Lung (tissue), 12 donors: ENCODE measurements around the gene GARS1. TPM values are rescaled to one million over a fixed set of nuclear protein-coding genes. Genes with fewer than 3 reads are reported as not detected.

Experiments used
- ATAC-seq: fragments of 200-7000 bp; cut with Tn5 transposase; one replicate; pipeline ENCODE4 v1.9.1; 2020; ENCODE audit warnings: moderate number of reproducible peaks; ENCODE audit not compliant: insufficient read depth, low FRiP score
- DNase-seq, 3 donors: peaks; one replicate each; pipeline ENCODE4 v3.0.0-alpha.2; 2013 to 2017
- H3K27ac ChIP-seq, 2 donors: one replicate each; pipeline ENCODE4 v1.5.1; 2013; ENCODE audit warnings: mild to moderate bottlenecking in 2 of 2, moderate library complexity in 2 of 2, control low read depth in 1 of 2, inconsistent platforms in 1 of 2, low read depth in 1 of 2, low read length in 1 of 2
- H3K27me3 ChIP-seq, 3 donors: one replicate each; pipeline ENCODE4 v1.5.1; 2013; ENCODE audit warnings: low read length in 2 of 3; ENCODE audit not compliant: control insufficient read depth in 3 of 3, insufficient read depth in 3 of 3
- H3K36me3 ChIP-seq, 4 donors: one replicate each; pipeline ENCODE4 v1.5.1; 2013; ENCODE audit warnings: low read length in 4 of 4, mild to moderate bottlenecking in 1 of 4, moderate library complexity in 1 of 4; ENCODE audit not compliant: control insufficient read depth in 4 of 4, insufficient read depth in 4 of 4
- H3K4me1 ChIP-seq, 5 donors: one replicate each; pipeline ENCODE4 v1.5.1; 2013; ENCODE audit warnings: low read length in 5 of 5, mild to moderate bottlenecking in 2 of 5, moderate library complexity in 1 of 5; ENCODE audit not compliant: control insufficient read depth in 5 of 5, insufficient read depth in 5 of 5
- H3K4me3 ChIP-seq: one replicate; pipeline ENCODE4 v1.5.1; 2013; ENCODE audit warnings: mild to moderate bottlenecking, control low read depth, moderate library complexity
- H3K9ac ChIP-seq, 2 donors: one replicate each; pipeline ENCODE4 v1.5.1; 2013; ENCODE audit warnings: low read length in 2 of 2, control low read depth in 1 of 2; ENCODE audit not compliant: insufficient read depth in 1 of 2
- H3K9me3 ChIP-seq, 4 donors: one replicate each; pipeline ENCODE4 v1.5.1; 2013; ENCODE audit warnings: low read length in 3 of 4, mild to moderate bottlenecking in 1 of 4, moderate library complexity in 1 of 4; ENCODE audit not compliant: control insufficient read depth in 4 of 4, insufficient read depth in 3 of 4
- WGBS, 2 donors: extraction: QIAGEN DNeasy Blood & Tissue Kit; methylation state at CpG; one replicate each; pipeline ENCODE4 v1.1.7; 2013; 5-methylcytosine and 5-hydroxymethylcytosine counted together
- polyA plus RNA-seq, 2 donors: library from polyadenylated mRNA; stranded (reverse); fragments of 200-250 nt; gene quantifications; one replicate each; pipeline ENCODE4 v1.2.1, GENCODE V29; 2013
- total RNA-seq, 2 donors: library from RNA; depleted of rRNA in 1 of 2; stranded (reverse); fragments of >200 nt in 1 of 2; gene quantifications; one replicate each; pipeline ENCODE4 v1.2.1, GENCODE V29; 2014 to 2021
- TF ChIP-seq, protein P1 (sequence below): IDR thresholded peaks from 2 replicates; pipeline ENCODE4 v1.5.1; 2012; ENCODE audit warnings: mild to moderate bottlenecking; ENCODE audit errors: control extremely low read depth, extremely low read depth
- donor health status: control.
- donor health status: control.
- donor health status: Bipolar disorder and iron deficiency.
- donor health status: healthy.
- donor health status: DM: yes; HTN: yes; CAD: no.

The GARS1 gene
- total and polyA plus RNA-seq, 4 donors = 55.5 to 132 (median 92.1) TPM

DNA sequence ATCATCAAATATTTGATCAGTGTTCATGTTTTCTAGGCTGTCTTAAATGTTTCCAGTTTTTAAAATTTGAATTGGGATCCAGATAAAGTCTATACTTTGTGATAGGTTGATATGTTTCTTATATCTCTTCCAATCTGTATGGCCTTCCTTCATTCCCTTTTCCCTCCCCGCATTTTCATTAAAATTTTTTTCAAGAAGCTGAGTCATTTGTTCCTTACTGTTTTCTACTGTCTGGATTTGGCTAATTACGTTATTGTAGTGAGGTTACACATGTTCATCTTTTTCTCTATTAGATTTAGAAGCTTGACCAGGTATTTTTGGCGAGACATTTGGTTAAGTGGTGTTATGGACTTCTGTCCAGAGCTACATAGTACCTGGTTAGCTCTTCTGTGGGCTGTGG is 11.2 kb downstream of the GARS1 start:
- no peak overlapping the region for H3K9ac ChIP-seq
- no peak overlapping the region for H3K4me3 ChIP-seq
- 96% methylated on average over 3 of the region's 3 CpGs for WGBS, 2 donors
- no peaks in the 10 kb centered on the region for H3K4me1 ChIP-seq
- DNase-seq (no peak), ATAC-seq (no peak)
- TF ChIP-seq, protein P1, sequence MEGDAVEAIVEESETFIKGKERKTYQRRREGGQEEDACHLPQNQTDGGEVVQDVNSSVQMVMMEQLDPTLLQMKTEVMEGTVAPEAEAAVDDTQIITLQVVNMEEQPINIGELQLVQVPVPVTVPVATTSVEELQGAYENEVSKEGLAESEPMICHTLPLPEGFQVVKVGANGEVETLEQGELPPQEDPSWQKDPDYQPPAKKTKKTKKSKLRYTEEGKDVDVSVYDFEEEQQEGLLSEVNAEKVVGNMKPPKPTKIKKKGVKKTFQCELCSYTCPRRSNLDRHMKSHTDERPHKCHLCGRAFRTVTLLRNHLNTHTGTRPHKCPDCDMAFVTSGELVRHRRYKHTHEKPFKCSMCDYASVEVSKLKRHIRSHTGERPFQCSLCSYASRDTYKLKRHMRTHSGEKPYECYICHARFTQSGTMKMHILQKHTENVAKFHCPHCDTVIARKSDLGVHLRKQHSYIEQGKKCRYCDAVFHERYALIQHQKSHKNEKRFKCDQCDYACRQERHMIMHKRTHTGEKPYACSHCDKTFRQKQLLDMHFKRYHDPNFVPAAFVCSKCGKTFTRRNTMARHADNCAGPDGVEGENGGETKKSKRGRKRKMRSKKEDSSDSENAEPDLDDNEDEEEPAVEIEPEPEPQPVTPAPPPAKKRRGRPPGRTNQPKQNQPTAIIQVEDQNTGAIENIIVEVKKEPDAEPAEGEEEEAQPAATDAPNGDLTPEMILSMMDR = no peak
- H3K27me3 ChIP-seq = no peaks in the 10 kb centered on the region
- no peak overlapping the region for H3K27ac ChIP-seq
- H3K9me3 ChIP-seq = no peaks in the 10 kb centered on the region
- peaks cover 7 to 43% (median 22%) of the 10 kb centered on the region in 4 donors for H3K36me3 ChIP-seq

- DNase-seq (no peak), ATAC-seq (no peak)
- WGBS, 2 donors = 93 to 96% methylated on average over 6 of the region's 6 CpGs
- H3K27ac ChIP-seq = no peak overlapping the region
- H3K9ac ChIP-seq = no peak overlapping the region
- TF ChIP-seq, protein P1 = no peak
- H3K4me1 ChIP-seq = peaks cover 0 to 5% (median 1%) of the 10 kb centered on the region in 5 donors
- H3K36me3 ChIP-seq = peaks cover 21 to 48% (median 40%) of the 10 kb centered on the region in 4 donors
- H3K9me3 ChIP-seq = no peaks in the 10 kb centered on the region
- H3K27me3 ChIP-seq = no peaks in the 10 kb centered on the region
- no peak overlapping the region for H3K4me3 ChIP-seq
These were observed 18.1 kb downstream of the GARS1 start for GRCh38 chr7:30612658-30613265.

- H3K36me3 ChIP-seq = peaks cover 24 to 45% (median 41%) of the 10 kb centered on the region in 4 donors
- peaks cover 0 to 5% (median 1%) of the 10 kb centered on the region in 5 donors for H3K4me1 ChIP-seq
- no peak for ATAC-seq
- H3K27me3 ChIP-seq = no peaks in the 10 kb centered on the region
- TF ChIP-seq, protein P1 = no peak
- DNase-seq = no peak
- no peak overlapping the region for H3K27ac ChIP-seq
- 91 to 97% methylated on average over 4 of the region's 4 CpGs for WGBS, 2 donors
- H3K9me3 ChIP-seq = no peaks in the 10 kb centered on the region
- no peak overlapping the region for H3K9ac ChIP-seq
- H3K4me3 ChIP-seq = no peak overlapping the region
These were observed 19.0 kb downstream of the GARS1 start for GRCh38 chr7:30613366-30614325.
